GM23338 (cell line): ENCODE measurements around the gene DDX25. TPM values are rescaled to one million over a fixed set of nuclear protein-coding genes. Genes with fewer than 3 reads are reported as not detected.

Experiments used
- CREB1 ChIP-seq: fragments of 250-450 bp; sonication (Bioruptor Pico); IDR thresholded peaks from 2 replicates; pipeline ENCODE4 v1.5.0; 2020; ENCODE audit warnings: low read depth, mild to moderate bottlenecking, moderate library complexity
- ETS1 ChIP-seq: IDR thresholded peaks from 2 replicates; pipeline ENCODE4 v1.6.1; 2016; ENCODE audit warnings: antibody characterized with exemption
- EZH2 ChIP-seq: fragments of 200-600 bp; sonication (generic); IDR thresholded peaks from one replicate; pipeline ENCODE4 v1.8.0; 2017; ENCODE audit warnings: antibody characterized with exemption, mild to moderate bottlenecking, low read depth; ENCODE audit not compliant: unreplicated experiment
- EZH2phosphoT487 ChIP-seq: fragments of 200-600 bp; sonication (generic); IDR thresholded peaks from one replicate; pipeline ENCODE4 v1.8.1; 2018; ENCODE audit warnings: antibody characterized with exemption; ENCODE audit not compliant: unreplicated experiment
- JUNB ChIP-seq: IDR thresholded peaks from one replicate; pipeline ENCODE4 v1.6.1; 2016; ENCODE audit warnings: antibody characterized with exemption; ENCODE audit not compliant: unreplicated experiment
- NANOG ChIP-seq: IDR thresholded peaks from 2 replicates; pipeline ENCODE4 v1.6.1; 2016; ENCODE audit warnings: antibody characterized with exemption, borderline replicate concordance
- POLR2AphosphoS5 ChIP-seq: IDR thresholded peaks from 2 replicates; pipeline ENCODE4 v1.6.1; 2016; ENCODE audit warnings: antibody characterized with exemption, low read depth
- STAT1 ChIP-seq: IDR thresholded peaks from one replicate; pipeline ENCODE4 v1.6.1; 2016; ENCODE audit warnings: antibody characterized with exemption; ENCODE audit not compliant: unreplicated experiment
- ZNF114 ChIP-seq: fragments of 250-450 bp; sonication (Bioruptor Pico); IDR thresholded peaks from 2 replicates; pipeline ENCODE4 v1.5.0; 2020; ENCODE audit warnings: mild to moderate bottlenecking, moderate library complexity
- ZNF331 ChIP-seq: fragments of 250-450 bp; sonication (Bioruptor Pico); IDR thresholded peaks from 2 replicates; pipeline ENCODE4 v1.5.0; 2020; ENCODE audit warnings: low read depth, mild to moderate bottlenecking, moderate library complexity
- ZNF462 ChIP-seq: fragments of 250-450 bp; sonication (Bioruptor Pico); IDR thresholded peaks from 2 replicates; pipeline ENCODE4 v1.5.0; 2020; ENCODE audit warnings: mild to moderate bottlenecking, moderate library complexity
- polyA plus RNA-seq: library from polyadenylated mRNA; unstranded; fragments of >200 nt; fragmentation: Nextera tagmentation; extraction: Ambion mirVana; gene quantifications from 2 replicates; pipeline ENCODE4 v1.2.1, GENCODE V29; 2016
- total RNA-seq: library from RNA; depleted of rRNA; stranded (reverse); fragments of >200 nt; shearing (Covaris generic); gene quantifications from 2 replicates; pipeline ENCODE4 v1.2.3, GENCODE V29; 2014

DDX25 gene
- total and polyA plus RNA-seq, 2 experiments from 2014 or later = 20.6 to 23.6 TPM

- TF ChIP-seq ZNF462 (CRISPR knock-in tag) (no peak), ZNF114 (CRISPR knock-in tag) (no peak), ZNF331 (CRISPR knock-in tag) (no peak), STAT1 (no peak), EZH2phosphoT487 (no peak), POLR2AphosphoS5 (no peak), CREB1 (CRISPR knock-in tag) (no peak), JUNB (no peak), NANOG (no peak), ETS1 (no peak), EZH2 (no peak)
Observed at GRCh38 chr11:125974284-125974683, 70.0 kb downstream of the DDX25 start (continued).
